ENCODE results near the gene EVA1C.
"Not testable (repeated sequence)": the region's sequence is repeated elsewhere in the genome, so short reads cannot be mapped to it uniquely, and the experiment has no call there.

Gene EVA1C

DNA sequence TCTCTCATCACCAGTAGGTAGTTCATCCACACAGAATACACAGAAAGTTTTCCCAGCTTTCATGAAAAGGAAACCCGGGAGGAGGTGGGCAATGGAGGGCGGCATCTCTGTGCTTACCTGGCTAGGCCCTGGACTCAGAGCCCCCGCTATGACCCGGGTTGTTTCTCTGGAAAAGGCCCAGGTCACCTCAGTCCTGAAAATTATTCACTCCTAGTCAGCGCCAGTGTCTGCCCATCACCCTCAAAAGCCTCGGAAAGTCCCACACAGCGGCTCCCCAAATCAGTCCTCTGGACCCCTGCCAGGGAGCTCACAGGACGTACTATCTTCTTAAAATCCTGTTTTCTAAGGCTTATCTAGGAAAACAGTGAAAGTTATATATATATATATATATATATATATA is 121.6 kb downstream of the EVA1C start:
- DNase-seq: no peak

DNA sequence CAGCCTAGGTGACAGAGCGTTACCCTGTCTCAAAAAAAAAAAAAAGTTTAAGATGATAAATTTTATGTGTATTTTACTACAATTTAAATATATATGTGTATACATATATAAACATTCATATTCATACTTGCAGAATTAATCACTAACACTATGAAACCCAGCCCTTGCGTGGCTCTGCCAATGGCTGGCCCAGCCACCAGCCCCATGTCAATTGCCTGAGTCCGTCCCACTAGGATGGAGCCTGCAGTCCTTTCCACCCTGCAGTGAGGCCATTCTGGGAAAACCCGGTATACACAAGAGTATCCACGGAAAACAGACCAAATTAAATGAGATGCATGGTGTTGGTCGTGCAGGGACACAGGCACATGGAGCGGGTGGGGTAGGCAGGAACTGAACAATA is 123.1 kb downstream of the EVA1C start:
- DNase-seq: no peak

DNA sequence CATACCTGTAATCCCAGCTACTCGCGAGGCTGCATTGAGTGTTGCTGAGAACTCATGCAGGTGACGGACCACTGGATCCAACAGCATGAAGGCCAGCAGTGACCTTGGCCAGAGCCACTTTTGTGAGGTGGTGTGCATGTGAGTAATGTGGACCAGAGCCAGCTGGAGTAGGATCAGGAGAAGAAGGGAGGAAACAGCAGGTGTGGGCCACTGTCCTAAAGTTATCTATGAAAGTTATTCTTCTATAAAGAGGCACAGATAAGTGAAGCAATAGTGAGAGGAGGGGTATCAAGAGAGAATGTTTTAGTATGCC is 125.0 kb downstream of the EVA1C start:
- no peak for DNase-seq

DNA sequence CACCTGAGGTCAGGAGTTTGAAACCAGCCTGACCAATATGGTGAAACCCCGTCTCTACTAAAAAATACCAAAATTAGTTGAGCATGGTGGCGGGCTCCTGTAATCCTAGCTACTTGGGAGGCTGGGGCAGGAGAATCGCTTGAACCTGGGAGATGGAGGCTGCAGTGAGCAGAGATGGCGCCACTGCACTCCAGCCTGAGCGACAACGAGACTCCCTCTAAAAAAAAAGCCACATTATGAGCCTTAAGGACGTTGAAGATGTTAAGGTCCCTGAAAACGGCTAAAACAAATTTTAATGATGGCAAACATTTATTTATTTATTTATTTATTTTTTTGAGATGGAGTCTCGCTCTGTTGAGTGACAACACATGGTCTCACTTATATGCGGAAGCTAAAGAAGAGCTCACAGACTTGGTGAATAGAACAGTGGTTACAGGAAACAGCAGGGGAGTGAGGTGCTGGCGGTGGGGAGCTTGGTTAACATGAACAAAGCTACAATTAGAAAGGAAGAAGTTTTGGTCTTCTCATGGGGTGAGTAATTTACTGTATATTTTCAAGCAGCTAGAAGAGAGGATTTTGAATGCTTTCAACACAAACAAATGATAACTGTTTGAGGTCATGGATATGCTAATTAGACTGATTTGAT is 125.8 kb downstream of the EVA1C start:
- DNase-seq: no peak

DNA sequence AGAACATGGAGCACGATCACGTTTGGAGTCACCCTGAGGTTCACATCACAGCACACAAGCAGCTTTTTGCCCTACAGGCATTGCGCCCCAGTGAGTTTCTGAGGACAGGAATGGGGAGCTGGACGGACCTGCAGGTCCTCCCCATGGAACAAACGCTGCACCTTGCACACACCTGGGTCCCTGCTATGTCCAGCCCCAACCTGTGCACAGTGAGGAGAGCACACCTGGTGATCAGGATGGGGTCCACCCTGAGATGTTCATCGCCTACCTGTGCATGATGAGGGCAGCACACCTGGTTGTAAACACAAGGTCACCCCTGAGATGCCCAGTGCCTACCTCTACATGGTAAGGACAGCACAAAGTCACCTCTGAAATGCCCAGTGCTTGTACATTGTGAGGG is 126.9 kb downstream of the EVA1C start:
- no peak for DNase-seq

DNA sequence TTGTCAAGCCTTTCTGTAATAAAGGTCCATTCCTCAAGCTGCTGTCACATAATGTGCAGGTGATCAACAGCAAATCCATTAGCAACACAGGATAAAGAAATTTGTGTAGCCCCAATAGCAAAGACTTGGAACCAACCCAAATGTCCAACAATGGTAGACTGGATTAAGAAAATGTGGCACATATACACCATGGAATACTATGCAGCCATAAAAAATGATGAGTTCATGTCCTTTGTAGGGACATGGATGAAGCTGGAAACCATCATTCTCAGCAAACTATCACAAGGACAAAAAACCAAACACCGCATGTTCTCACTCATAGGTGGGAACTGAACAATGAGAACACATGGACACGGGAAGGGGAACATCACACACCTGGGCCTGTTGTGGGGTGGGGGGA is 130.6 kb downstream of the EVA1C start:
- not testable (repeated sequence) for DNase-seq

DNA sequence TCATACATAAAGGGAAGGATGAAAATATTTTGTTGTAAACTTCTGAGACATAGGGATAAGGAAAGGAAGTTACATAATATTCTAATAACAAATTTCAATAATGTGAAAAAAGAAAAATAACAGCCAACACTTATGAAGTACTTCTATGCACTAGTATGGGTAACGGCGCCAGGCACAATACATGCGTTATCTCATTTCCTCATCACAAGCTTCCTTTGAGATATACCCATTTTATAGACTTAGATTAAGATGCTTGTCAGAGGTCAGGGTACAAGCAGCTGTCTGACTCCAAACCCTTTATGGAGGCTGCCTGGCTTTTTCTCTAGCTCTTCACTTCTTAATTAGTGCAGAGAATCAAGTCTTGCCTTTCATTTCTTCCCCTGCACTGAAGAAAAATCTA is 131.5 kb downstream of the EVA1C start:
- no peak for DNase-seq

DNA sequence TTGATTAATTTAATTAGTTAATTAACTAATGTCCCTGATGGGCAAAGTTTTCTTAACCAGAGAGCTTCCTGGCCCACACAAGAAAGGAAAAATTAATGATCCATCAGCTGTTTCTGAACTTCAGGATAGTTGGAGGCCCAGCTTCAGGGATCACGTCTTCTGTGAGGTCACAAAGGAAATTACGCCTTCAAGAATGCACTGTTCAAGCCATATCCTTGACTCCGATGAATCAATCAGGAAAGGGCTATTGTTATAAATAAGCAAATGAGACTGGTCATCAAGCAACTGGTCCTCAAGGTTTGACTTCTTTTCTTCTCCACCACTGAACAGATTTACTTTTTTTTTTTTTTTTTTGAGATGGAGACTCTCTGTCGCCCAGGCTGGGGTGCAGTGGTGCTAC is 132.2 kb downstream of the EVA1C start:
- no peak for DNase-seq

DNA sequence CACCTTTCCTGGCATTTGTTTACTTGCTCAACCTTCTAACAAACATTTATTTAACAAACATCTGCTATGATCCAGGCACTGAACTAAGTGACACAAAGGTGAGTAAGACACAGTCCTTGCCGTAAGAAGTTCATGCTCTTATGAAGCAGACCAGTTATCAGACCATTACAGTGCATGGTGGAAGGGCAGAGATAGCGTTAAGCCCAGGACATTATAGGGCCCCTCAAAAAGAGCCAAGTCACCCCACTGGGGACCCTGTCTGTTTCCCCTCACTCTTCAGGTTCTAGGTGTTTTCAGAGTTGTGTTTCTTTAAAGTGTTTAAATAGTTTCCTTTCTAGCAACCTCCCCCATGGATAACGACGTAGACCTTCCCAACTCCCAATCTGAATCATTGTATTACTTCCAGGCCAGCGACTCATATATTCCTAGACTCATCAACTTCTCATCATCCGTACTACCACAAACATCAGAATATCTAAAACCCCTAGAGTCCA is 133.5 kb downstream of the EVA1C start:
- DNase-seq: no peak

DNA sequence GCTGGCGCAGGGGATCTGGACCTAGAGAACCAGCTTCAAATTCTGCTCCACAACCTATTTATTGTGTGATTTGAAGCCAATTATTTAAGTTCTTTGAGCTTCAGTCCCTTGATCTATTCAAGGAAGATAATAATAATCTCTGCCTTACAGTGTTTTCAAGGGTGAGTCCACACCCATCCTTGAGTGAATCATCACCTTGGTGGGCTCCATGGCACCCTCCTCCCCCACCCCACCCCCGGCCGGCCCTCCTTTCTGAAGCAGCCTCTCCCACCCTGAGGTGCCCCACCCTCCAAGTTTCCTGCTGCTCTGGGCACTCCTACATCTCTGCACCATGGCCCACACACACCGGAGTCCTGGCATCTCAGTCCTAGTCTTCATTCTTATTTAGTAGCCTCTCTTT is 134.5 kb downstream of the EVA1C start:
- DNase-seq: no peak

DNA sequence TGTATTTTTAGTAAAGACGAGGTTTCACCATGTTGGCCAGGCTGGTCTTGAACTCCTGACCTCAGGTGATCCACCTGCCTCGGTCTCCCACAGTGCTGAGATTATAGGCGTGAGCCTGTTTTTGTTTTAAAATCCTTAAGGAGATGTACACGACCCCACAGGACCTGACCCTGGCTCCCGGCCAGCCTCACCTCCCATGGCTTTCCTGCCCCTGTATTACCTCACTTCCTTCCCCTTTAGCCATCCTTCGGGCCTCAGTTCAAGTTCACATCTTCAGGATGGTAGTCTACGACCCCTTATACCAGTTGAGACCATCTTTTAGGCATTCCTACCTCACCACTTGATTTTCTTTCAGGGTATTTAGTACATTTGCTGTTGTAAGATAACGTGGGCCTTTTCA is 136.5 kb downstream of the EVA1C start:
- DNase-seq: no peak

DNA sequence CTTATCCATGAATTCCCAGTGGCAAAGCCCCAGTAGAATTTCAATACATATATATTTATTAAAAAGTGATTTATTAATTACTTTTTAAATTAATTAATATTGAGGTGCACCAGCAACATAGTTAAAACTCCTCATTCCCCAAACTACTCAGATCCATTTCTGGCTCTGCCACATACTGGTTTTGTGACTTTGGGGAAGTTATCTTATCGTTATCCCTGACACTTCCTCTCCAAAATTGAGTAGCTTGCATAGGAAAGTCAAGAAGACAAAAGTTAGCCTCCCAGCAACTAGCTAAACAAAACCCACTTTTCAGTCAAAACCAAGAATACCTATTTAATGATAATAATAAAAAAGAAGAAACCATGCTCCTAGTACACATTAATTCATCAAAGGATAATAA is 136.9 kb downstream of the EVA1C start:
- DNase-seq: no peak

DNA sequence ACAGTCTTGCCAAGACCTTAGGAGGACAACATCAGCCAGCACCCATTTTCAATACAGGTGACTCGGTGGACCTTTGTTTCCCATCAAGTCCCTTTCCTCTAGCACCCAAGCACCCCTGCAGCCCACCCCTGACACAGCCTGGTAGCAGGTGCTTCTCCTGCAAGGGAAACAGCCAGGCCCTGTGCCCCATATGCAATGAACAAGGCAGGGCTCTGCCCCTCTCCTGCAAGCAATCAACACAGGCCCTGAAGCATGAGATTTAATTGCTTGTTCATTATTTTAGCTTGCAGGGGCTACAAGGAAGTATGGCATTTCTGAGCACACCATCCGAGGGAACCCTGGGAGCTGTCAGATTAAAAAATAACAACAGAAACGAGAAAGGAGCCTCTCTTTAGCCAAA is 137.4 kb downstream of the EVA1C start:
- DNase-seq: no peak

DNA sequence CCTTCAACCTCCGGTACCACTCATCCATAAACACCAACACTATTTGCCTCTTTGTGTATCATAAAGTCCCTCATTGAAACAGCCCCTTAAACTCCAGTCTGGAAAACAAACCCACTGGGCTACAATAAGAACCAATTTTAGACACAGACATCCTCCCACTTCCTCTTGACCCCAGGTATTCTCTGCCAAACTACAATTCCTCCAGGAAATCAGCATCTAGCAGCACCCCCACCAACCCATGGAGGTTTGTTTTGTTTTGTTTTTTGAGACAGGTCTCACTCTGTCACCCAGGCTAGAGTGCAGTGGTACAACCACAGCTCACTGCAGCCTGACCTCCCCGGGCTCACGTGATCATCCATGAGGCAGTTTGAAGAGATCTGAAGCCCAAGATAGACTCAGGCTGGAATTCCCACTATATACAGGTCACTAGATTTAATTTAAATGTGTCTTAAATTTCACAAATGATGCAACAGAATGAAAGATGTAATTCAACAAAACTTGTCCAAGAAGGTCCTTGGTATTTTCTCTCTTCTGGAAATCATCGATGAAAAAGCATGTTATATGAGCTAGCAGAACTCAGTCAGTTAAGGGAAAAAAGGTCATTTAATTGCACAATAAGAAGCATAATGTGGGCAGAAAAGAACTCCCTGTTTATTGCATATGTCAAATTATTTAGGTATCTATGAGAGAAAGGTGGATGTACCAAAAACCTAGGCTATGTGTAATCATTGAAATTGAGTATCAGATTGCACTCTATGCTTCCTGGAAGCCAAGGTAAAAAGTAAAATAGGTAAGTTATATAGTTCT is 142.5 kb downstream of the EVA1C start:
- no peak for DNase-seq

DNA sequence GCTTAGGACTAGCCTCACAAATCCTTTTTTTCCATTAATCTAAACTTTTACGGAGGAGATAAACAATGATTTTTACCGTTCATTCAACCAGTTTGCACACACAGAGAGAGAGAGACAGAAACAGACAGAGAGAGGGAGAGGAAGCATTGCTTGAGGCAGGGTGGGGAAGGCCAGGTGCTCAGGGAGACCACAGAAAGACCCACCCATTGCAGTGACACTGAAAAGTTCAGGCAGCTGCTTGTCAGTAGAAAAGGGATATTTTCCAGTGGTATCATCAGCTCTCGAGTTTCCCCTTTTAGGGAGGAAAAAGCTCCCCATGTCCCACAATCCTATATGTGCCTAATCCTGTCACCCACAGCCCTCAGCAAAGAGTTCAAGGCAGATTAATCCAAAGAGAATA is 145.6 kb downstream of the EVA1C start:
- DNase-seq: no peak

DNA sequence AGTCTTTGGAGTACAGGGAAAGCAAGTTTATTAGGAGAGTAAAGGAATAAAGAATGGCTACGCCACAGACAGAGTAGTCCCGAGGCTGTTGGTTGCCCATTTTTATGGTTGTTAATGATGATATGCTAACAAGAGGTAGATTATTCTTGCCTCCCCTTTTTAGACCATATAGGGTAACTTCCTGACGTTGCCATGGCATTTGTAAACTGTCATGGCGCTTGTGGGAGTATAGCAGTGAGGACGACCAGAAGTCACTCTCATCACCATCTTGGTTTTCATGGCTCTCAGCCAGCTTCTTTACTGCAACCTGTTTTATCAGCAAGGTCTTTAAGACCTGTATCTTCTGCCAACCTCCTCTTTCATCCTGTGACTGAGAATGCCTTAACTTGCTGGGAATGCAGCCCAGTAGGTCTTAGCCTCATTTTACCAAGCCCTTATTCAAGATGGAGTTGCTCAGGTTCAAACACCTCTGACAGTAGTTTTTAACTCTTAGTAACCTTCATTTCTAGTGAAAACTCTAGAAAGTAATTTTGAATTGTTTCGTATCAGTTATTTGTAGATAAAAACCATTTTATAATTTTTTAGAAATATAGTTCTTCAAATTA is 146.6 kb downstream of the EVA1C start:
- no peak for DNase-seq

DNA sequence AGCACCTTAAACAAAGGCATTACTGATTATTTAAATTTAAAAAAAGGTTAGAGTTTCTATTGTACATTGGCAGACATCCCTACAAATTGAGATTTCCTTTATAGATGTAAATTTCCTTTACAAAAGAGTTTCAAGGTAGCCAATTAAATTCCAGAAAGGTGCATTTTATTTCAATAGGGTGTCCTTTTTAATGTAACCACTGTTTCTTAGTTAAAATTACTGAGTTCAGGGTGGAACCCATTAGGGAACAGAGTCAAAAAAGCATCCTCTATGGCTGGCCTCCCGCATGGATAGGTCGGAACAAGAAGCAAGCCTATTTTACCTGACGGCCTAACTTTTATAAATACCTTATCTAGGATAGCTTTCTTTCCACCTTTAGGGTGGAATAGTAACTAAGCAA is 148.4 kb downstream of the EVA1C start:
- DNase-seq: no peak

DNA sequence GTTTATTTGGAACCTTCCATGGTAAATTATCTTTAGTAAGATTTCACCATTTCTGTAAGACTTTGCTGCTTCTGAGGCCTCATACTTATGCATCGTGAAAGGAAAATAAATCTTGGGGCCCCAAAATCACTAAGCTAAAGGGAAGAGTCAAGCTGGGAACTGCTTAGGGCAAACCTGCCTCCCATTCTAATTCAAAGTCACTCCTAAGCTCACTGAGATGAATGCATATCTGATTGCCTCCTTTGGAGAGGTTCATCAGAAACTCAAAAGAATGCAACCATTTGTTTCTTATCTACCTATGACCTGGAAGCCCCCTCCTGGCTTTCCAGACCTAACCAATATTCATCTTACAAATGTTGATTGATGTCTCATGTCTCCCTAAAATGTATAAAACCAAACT is 149.0 kb downstream of the EVA1C start:
- DNase-seq: not testable (repeated sequence)

DNA sequence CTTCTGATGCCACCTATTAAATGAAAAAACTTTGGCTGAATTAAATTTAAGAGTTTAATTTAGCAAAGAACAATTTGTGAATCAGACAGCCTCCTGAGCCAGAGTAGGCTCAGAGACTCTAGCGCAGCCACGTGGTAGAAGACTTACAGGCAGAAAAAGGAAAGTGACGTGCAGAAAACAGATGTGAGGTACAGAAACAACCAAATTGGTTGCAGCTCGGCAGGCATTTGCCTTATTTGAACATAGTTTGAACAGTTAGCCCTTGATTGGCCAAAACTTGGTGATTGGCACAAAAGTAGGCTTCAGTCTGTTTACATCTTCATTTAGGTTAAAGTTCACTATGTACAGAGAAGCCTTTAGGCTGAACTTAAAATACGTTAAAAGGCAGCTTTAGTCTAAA is 149.9 kb downstream of the EVA1C start:
- no peak for DNase-seq

DNA sequence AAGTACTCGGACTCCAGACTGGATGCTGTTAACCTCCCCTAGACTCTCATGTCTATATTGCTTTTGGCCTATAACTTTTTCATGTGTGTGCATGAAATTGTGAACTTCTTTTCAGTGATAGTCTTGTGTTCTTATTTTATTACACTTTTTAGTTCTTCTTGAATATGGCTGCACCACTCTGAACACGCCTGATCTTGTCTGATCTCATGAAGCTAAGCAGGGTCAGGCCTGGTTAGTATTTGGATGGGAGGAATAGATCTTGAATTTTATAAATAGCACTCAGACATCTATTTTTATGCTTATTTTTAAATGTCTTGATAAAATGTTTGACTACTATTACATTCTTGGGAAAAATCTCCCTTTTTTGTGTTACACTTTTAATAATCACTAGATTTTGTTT is 150.4 kb downstream of the EVA1C start:
- DNase-seq: no peak
